Cerebellar cortex (tissue), 1 donor: ENCODE data around the gene OPRL1.
"Not testable (repeated sequence)": the region's sequence is repeated elsewhere in the genome, so short reads cannot be mapped to it uniquely, and the experiment has no call there.

Experiments
- DNase-seq: peaks from one replicate; pipeline ENCODE4 v3.0.0-alpha.2; 2015; ENCODE audit warnings: low spot score

Gene OPRL1

DNA sequence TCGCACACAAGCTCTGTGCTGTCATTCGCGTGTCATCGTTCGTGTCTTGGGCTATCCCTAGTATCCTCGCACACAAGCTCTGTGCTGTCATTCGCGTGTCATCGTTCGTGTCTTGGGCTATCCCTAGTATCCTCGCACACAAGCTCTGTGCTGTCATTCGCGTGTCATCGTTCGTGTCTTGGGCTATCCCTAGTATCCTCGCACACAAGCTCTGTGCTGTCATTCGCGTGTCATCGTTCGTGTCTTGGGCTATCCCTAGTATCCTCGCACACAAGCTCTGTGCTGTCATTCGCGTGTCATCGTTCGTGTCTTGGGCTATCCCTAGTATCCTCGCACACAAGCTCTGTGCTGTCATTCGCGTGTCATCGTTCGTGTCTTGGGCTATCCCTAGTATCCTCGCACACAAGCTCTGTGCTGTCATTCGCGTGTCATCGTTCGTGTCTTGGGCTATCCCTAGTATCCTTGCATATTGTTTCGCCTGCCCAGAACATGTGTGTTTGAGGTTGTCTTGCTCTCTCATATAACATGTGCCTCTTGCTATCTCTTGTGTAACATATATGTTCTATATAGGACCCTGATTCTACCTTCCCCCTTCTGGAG is 7.4 kb downstream of the OPRL1 start:
- not testable (repeated sequence) for DNase-seq

- DNase-seq, result not testable (repeated sequence)
Observed at GRCh38 chr20:64088586-64088985, 8.7 kb downstream of the OPRL1 start.

DNA sequence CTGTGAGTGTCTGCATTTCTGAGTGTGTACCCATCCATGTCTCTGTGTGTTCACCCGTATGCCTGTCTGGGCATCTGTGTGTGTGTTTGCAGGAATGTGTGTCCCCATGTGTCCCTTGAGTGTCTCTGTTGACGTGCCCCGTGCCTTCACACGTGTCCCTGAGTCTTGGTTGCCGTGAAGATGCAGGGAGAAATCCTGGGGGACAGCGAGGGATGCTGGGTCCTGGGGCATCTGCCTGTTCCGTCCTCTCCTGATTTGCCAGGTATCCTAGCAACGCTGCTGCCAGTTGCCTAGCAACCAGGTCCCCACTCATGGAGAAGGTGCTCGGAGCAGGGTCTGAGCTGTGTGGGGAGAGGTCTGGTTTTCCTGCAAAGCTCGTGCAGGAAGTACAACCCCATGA is 10.3 kb downstream of the OPRL1 start:
- peak; percentile 93 for DNase-seq

DNA sequence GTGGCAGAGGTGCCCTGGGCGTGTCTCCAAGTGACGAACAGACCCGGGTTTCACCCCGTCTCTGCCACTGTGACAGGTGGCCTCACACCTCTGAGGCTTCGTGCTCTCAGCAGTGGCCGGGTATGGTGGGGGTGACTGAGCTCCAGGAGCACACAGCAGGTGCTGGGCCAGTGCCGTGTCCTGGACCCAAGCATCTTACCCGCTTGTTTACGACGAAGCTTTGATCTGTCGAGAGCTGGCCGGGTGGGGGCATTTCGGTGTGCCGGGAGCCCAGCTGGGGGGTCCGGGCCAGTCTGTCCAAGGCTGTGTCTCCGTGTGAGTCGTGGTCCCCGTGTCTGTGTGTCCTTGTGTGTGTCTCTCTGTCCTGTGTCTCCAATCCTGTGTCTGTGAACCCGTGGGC is 11.5 kb downstream of the OPRL1 start:
- DNase-seq, result no peak

DNA sequence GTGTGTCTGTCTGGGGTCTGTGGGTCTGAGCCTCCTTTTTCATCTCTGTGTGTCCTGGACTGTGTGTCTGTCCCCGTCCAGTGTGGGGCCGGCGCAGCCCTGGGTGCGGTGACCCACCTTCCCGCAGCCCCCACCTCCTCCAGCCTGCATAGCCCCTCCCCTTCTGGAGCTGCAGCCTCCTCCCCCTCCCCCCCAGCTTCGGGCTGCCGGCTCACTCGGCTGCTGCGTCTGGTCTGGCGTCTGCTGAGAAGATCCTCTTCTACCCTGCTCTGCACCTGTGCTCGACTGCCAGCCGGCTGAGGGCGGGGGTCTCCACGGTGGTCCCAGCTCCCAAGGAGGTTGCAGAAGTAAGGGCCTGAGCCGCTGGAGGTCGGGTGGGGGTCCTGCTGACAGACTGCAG is 11.9 kb downstream of the OPRL1 start:
- no peak for DNase-seq

- DNase-seq, result no peak
Observed at GRCh38 chr20:64092258-64093012, 12.6 kb downstream of the OPRL1 start.

GRCh38 chr20:64093013-64093503 is 13.2 kb downstream of the OPRL1 start:
- DNase-seq, result no peak

GRCh38 chr20:64095455-64095854 is 15.6 kb downstream of the OPRL1 start:
- no peak for DNase-seq

DNA sequence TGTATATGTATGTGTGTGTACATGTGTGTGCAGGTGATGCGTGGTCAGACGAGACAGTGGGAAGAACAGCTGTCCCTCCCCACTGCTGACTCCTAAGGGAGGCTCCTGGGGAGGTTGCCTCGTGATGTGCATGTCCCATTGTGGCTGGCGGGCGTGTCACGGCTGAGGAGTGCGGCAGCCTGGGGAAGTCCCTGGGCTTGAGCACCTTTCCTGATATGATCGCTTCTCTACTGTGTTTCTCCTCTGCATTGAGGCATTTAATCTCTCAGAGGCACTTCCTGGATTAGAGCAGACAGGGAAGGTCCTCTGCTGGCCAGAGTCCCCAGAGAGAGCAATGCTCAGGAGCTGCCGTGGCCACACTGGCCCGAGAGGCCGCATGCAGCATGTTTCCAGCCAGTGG is 16.0 kb downstream of the OPRL1 start:
- DNase-seq, result no peak

GRCh38 chr20:64096535-64096934 is 16.7 kb downstream of the OPRL1 start:
- no peak for DNase-seq

GRCh38 chr20:64098471-64099013 is 18.7 kb downstream of the OPRL1 start:
- DNase-seq, result no peak

GRCh38 chr20:64099086-64099786 is 19.4 kb downstream of the OPRL1 start:
- DNase-seq, result no peak

DNA sequence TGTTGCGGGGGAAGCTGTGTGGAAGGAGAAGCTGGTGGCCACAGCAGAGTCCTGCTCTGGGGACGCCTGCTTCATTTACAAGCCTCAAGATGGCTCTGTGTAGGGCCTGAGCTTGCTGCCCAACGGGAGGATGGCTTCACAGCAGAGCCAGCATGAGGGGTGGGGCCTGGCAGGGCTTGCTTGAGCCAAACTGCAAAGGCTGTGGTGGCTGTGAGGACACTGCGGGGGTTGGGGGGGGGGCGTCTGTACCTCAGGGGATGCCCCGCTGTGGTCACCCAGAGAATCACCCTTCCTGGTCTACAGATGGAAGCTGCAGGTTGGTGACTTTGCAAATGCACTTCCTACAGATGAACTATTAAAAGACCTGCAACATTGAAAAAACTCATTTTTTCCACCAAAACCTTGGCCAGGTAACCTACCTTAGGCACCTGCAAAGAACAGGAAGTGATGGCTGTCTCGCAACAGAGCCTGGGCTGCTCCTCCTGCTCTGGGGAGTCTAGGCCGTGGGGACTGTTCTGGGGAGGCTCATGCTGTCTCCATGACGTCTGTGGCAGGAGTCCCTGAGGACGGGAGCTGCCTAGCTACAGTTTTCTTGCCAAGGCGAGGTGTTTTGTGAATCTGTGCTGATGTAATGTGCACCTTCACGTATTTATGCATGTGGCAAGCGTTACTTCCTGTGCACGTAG is 20.1 kb downstream of the OPRL1 start:
- DNase-seq, result no peak

GRCh38 chr20:64100566-64100888 is 20.6 kb downstream of the OPRL1 start:
- no peak for DNase-seq

DNA sequence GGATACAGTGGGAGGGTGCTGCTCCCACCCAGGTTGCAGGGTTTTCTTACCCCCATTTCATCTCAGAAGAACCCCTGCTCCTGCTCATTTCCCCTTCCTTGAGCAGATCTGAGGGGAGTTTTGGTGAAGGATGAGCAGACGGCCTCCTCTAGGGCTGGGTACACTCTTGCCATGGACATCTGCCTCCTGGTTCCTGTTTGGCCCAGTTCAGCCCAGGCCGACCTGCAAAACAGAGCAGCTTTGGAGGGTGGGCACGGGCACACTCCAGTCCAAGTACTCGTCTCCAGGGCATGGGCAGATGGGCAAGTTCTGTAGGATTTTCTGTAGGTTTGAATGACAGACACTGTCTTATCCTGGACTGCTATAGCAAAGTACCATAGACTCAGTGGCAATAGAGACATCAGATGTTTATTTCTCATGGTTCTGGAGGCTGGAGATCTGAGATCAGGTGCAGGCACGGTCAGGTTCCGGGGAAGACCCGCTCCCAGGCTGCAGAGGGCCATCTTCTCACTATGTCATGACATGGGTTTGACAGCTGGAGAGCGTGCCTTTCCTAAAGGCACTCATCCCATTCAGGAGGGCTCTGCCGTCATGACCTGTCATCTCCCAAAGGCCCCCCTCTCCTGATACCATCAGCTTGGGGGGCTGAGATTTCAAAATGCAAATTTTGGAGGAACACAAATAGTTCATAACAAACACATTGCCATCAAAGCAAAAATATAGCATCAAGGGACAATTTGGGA is 21.2 kb downstream of the OPRL1 start:
- no peak for DNase-seq

GRCh38 chr20:64101731-64102621 is 22.1 kb downstream of the OPRL1 start:
- DNase-seq, result no peak

GRCh38 chr20:64102647-64103354 is 22.9 kb downstream of the OPRL1 start:
- DNase-seq, result peak; percentile 79

- DNase-seq, result no peak
Observed at GRCh38 chr20:64103871-64104666, 24.2 kb downstream of the OPRL1 start.
